Endothelial cell of umbilical vein (primary cell): ENCODE results near the gene PSG6. TPM values are rescaled to one million over a fixed set of nuclear protein-coding genes. Genes with fewer than 3 reads are reported as not detected.

Experiments
- BruUV-seq: library from RNA; stranded (reverse); fragments of 400-500 nt; replicated peaks from 2 replicates; lab custom pipeline; 2021; lab: Mats Ljungman, UMichigan
- CTCF ChIA-PET: fragments of 300-600, 350-600 bp; sonication (Branson Sonifier 250); formaldehyde crosslinking; loops from one replicate; lab custom pipeline; 2021; ENCODE audit warnings: antibody characterized with exemption, inconsistent platforms; lab: Charles Lee
- POLR2A ChIA-PET: fragments of 300-600, 350-600 bp; sonication (Branson Sonifier 250); formaldehyde crosslinking; loops from one replicate; lab custom pipeline; 2021; ENCODE audit warnings: antibody characterized with exemption, inconsistent platforms; lab: Charles Lee
- DNase-seq: peaks from one replicate; pipeline ENCODE4 v3.0.0-alpha.2; 2011; ENCODE audit warnings: low read depth, low spot score
- FAIRE-seq: peaks from 2 replicates; lab custom pipeline; 2011; peaks lifted over from hg19 to GRCh38; lab: Jason Lieb, UNC
- H2AFZ ChIP-seq: 2 replicates; pipeline ENCODE4 v1.6.0; 2012; ENCODE audit warnings: low read depth, low read length, control low read depth, inconsistent platforms
- H3K27ac ChIP-seq: 2 replicates; pipeline ENCODE4 v1.5.1; 2011; ENCODE audit warnings: low read depth, mild to moderate bottlenecking, control low read depth, low read length, moderate library complexity; ENCODE audit not compliant: insufficient read depth
- H3K27me3 ChIP-seq, 2 experiments: 2 replicates each; pipeline versions ENCODE4 v1.6.0 to v1.6.1; 2011; ENCODE audit warnings: low read length in 2 of 2, mixed read lengths in 1 of 2; ENCODE audit not compliant: control insufficient read depth in 2 of 2, insufficient read depth in 2 of 2
- H3K36me3 ChIP-seq, 2 experiments: 2 replicates in 1 of 2; 3 replicates in 1 of 2; pipeline ENCODE4 v1.5.1; 2011; ENCODE audit warnings: low read length in 2 of 2, mild to moderate bottlenecking in 1 of 2, moderate library complexity in 1 of 2; ENCODE audit not compliant: control insufficient read depth in 2 of 2, insufficient read depth in 2 of 2; ENCODE audit errors: extremely low read depth in 1 of 2
- H3K4me1 ChIP-seq: 3 replicates; pipeline ENCODE4 v1.5.1; 2011; ENCODE audit warnings: mild to moderate bottlenecking, low read length; ENCODE audit not compliant: control insufficient read depth, insufficient read depth; ENCODE audit errors: extremely low read depth
- H3K4me2 ChIP-seq: 2 replicates; pipeline ENCODE4 v1.6.1; 2011; ENCODE audit warnings: low read length, control low read depth, mixed read lengths; ENCODE audit not compliant: insufficient read depth
- H3K4me3 ChIP-seq, 3 experiments: fragments of 200-600 bp in 1 of 3; sonication (generic), shearing (Covaris generic) in 1 of 3; replicated peaks in 1 of 3; 2 replicates each; pipeline ENCODE4 v1.5.1; 2011 to 2016; ENCODE audit warnings: control low read depth in 3 of 3, low read length in 3 of 3, mild to moderate bottlenecking in 2 of 3, inconsistent platforms in 1 of 3, low read depth in 1 of 3, moderate library complexity in 1 of 3; ENCODE audit not compliant: insufficient read depth in 1 of 3
- H3K79me2 ChIP-seq: 2 replicates; pipeline ENCODE4 v1.6.0; 2012; ENCODE audit warnings: low read length, inconsistent platforms; ENCODE audit not compliant: control insufficient read depth, insufficient read depth
- H3K9ac ChIP-seq: replicated peaks from 2 replicates; pipeline ENCODE3; 2011; ENCODE audit warnings: low read length, control low read depth; ENCODE audit not compliant: insufficient read depth; ENCODE audit errors: extremely low read depth
- H3K9me1 ChIP-seq: replicated peaks from 3 replicates; pipeline ENCODE4 v1.6.0; 2011; ENCODE audit warnings: mild to moderate bottlenecking, low read length; ENCODE audit not compliant: control insufficient read depth, insufficient read depth; ENCODE audit errors: extremely low read depth
- H3K9me3 ChIP-seq: replicated peaks from 2 replicates; pipeline ENCODE4 v1.5.1; 2012; ENCODE audit warnings: low read length, inconsistent platforms; ENCODE audit not compliant: control insufficient read depth, insufficient read depth
- H4K20me1 ChIP-seq: replicated peaks from 2 replicates; pipeline ENCODE3; 2011; ENCODE audit warnings: mild to moderate bottlenecking, low read length; ENCODE audit not compliant: control insufficient read depth, insufficient read depth; ENCODE audit errors: extremely low read depth
- EZH2 ChIP-seq: IDR thresholded peaks from 2 replicates; pipeline ENCODE4 v1.6.1; 2012; ENCODE audit warnings: borderline replicate concordance, low read depth, mild to moderate bottlenecking, moderate library complexity, low read length, inconsistent platforms; ENCODE audit not compliant: severe bottlenecking
- FOS ChIP-seq: IDR thresholded peaks from 2 replicates; pipeline ENCODE4 v1.6.1; 2011; ENCODE audit warnings: mild to moderate bottlenecking, low read length, moderate library complexity, borderline replicate concordance; ENCODE audit not compliant: insufficient read depth
- GATA2 ChIP-seq: IDR thresholded peaks from 2 replicates; pipeline ENCODE4 v1.7.0; 2011; ENCODE audit warnings: low read depth, mild to moderate bottlenecking, moderate library complexity, mixed read lengths, low read length; ENCODE audit not compliant: insufficient read length, insufficient read depth
- JUN ChIP-seq: IDR thresholded peaks from 2 replicates; pipeline ENCODE4 v1.6.1; 2011; ENCODE audit warnings: borderline replicate concordance, low read depth; ENCODE audit not compliant: insufficient read length, insufficient read depth
- MAX ChIP-seq: IDR thresholded peaks from 2 replicates; pipeline ENCODE4 v1.6.1; 2011; ENCODE audit not compliant: insufficient read depth, insufficient read length
- MYC ChIP-seq: IDR thresholded peaks from one replicate; pipeline ENCODE4 v1.6.1; 2011; ENCODE audit warnings: mild to moderate bottlenecking, low read depth, low read length
- POLR2A ChIP-seq: IDR thresholded peaks from 2 replicates; pipeline ENCODE4 v1.6.1; 2012; ENCODE audit warnings: low read depth, mild to moderate bottlenecking, control low read depth, low read length
- POLR2AphosphoS5 ChIP-seq: IDR thresholded peaks from 2 replicates; pipeline ENCODE4 v1.6.1; 2012; ENCODE audit warnings: low read depth, mild to moderate bottlenecking, control low read depth, low read length, moderate library complexity; ENCODE audit not compliant: insufficient read depth
- dilution Hi-C: fragments of 300-500 bp; cut with MboI; formaldehyde crosslinking; loops from one replicate; pipeline ENCODE4 v1.15.0; 2019; ENCODE audit warnings: low sequenced_read_pairs; ENCODE audit not compliant: extremely low pct_ligation_motif_present
- intact Hi-C: fragments of 100-400 bp; cut with micrococcal nuclease; formaldehyde crosslinking; loops from one replicate; pipeline ENCODE4 v1.10.0; 2022
- polyA plus RNA-seq, 4 experiments: library from polyadenylated mRNA; depleted of rRNA in 3 of 4; stranded (reverse) in 3 of 4; unstranded in 1 of 4; fragments of >200 nt; gene quantifications; 2 replicates each; pipeline versions ENCODE4 v1.2.1 to v1.2.3, GENCODE V29; 2011 to 2012; ENCODE audit warnings: missing spikeins in 1 of 4
- total RNA-seq: library from RNA; stranded (reverse); gene quantifications from 2 replicates; pipeline ENCODE4 v1.2.3, GENCODE V29; 2021
- TF ChIP-seq, protein P1 (sequence below), 2 donors: IDR thresholded peaks; 1 replicate in 1 of 2; 2 replicates in 1 of 2; pipeline ENCODE4 v1.5.1; 2011; ENCODE audit warnings: low read length in 2 of 2, mild to moderate bottlenecking in 2 of 2, moderate library complexity in 2 of 2, control low read depth in 1 of 2, inconsistent platforms in 1 of 2, low read depth in 1 of 2; ENCODE audit not compliant: insufficient read depth in 1 of 2; ENCODE audit errors: extremely low read depth in 1 of 2

Gene PSG6
- total and polyA plus RNA-seq, 2 donors (not counting 3 experiments of a cell fraction or from before 2014, with no cell fraction given): not detected

GRCh38 chr19:42926781-42927180, 9.1 kb upstream of the PSG6 start:
- BruUV-seq: no TSS peak
- POLR2A ChIA-PET: no interaction called here
- no peaks in the 10 kb centered on the region for H3K79me2 ChIP-seq
- CTCF ChIA-PET: no interaction called here
- no peak overlapping the region for H3K4me2 ChIP-seq
- no peak overlapping the region for H3K27ac ChIP-seq
- dilution Hi-C loops: no loop called here
- FAIRE-seq (no peak), DNase-seq (no peak)
- H3K4me1 ChIP-seq: no peaks in the 10 kb centered on the region
- TF ChIP-seq MYC (no peak), JUN (no peak), POLR2A (no peak), POLR2AphosphoS5 (no peak), FOS (no peak), EZH2 (no peak), GATA2 (no peak), MAX (no peak)
- TF ChIP-seq, protein P1, sequence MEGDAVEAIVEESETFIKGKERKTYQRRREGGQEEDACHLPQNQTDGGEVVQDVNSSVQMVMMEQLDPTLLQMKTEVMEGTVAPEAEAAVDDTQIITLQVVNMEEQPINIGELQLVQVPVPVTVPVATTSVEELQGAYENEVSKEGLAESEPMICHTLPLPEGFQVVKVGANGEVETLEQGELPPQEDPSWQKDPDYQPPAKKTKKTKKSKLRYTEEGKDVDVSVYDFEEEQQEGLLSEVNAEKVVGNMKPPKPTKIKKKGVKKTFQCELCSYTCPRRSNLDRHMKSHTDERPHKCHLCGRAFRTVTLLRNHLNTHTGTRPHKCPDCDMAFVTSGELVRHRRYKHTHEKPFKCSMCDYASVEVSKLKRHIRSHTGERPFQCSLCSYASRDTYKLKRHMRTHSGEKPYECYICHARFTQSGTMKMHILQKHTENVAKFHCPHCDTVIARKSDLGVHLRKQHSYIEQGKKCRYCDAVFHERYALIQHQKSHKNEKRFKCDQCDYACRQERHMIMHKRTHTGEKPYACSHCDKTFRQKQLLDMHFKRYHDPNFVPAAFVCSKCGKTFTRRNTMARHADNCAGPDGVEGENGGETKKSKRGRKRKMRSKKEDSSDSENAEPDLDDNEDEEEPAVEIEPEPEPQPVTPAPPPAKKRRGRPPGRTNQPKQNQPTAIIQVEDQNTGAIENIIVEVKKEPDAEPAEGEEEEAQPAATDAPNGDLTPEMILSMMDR (IDR thresholded peaks at IDR 0.05; ENCODE audit: extremely low read depth in 1 of 2, insufficient read depth in 1 of 2, low read depth in 1 of 2, low read length in 2 of 2): no peak
- no peaks in the 10 kb centered on the region for H4K20me1 ChIP-seq
- H3K4me3 ChIP-seq: no peak overlapping the region
- no peaks in the 10 kb centered on the region for H3K9me3 ChIP-seq
- no peak overlapping the region for H3K9ac ChIP-seq
- no peak overlapping the region for H2AFZ ChIP-seq
- H3K27me3 ChIP-seq: no peaks in the 10 kb centered on the region
- H3K36me3 ChIP-seq: no peaks in the 10 kb centered on the region
- intact Hi-C loops: loop anchor here (10.0 kb wide), 1 partner anchor 132 kb away; no protein-coding TSS in a partner anchor
- no peaks in the 10 kb centered on the region for H3K9me1 ChIP-seq
